Osteoblast (primary cell): ENCODE measurements around the gene KIF12. TPM values are rescaled to one million over a fixed set of nuclear protein-coding genes. Genes with fewer than 3 reads are reported as not detected.

ENCODE experiments used
- DNase-seq: peaks from one replicate; pipeline ENCODE4 v3.0.0; 2011; ENCODE audit warnings: low spot score, mixed read lengths; ENCODE audit not compliant: insufficient read length; ENCODE audit errors: missing footprints
- H2AFZ ChIP-seq: 2 replicates; pipeline ENCODE4 v1.6.0; 2011; ENCODE audit warnings: mild to moderate bottlenecking, low read length
- H3K27ac ChIP-seq: 2 replicates; pipeline ENCODE4 v1.5.1; 2011; ENCODE audit warnings: mild to moderate bottlenecking, low read depth, low read length, moderate library complexity
- H3K27me3 ChIP-seq: 2 replicates; pipeline ENCODE4 v1.6.0; 2012; ENCODE audit warnings: mild to moderate bottlenecking, control low read depth, inconsistent platforms, low read length, moderate library complexity; ENCODE audit not compliant: insufficient read depth
- H3K36me3 ChIP-seq: 2 replicates; pipeline ENCODE4 v1.5.1; 2011; ENCODE audit warnings: mild to moderate bottlenecking, low read length, control low read depth, moderate library complexity; ENCODE audit not compliant: insufficient read depth
- H3K4me1 ChIP-seq: 2 replicates; pipeline ENCODE4 v1.5.1; 2011; ENCODE audit warnings: mild to moderate bottlenecking, low read length, control low read depth, moderate library complexity; ENCODE audit not compliant: insufficient read depth
- H3K4me2 ChIP-seq: 2 replicates; pipeline ENCODE4 v1.6.0; 2011; ENCODE audit warnings: mild to moderate bottlenecking, low read length; ENCODE audit not compliant: insufficient read depth
- H3K4me3 ChIP-seq: fragments of 200-600 bp; sonication (generic); 3 replicates; pipeline ENCODE4 v1.5.1; 2012; ENCODE audit warnings: mild to moderate bottlenecking, low read length, inconsistent platforms; ENCODE audit not compliant: insufficient read depth
- H3K79me2 ChIP-seq: 2 replicates; pipeline ENCODE4 v1.6.0; 2012; ENCODE audit warnings: mild to moderate bottlenecking, low read length, control low read depth, inconsistent platforms; ENCODE audit not compliant: insufficient read depth
- H3K9me3 ChIP-seq: 2 replicates; pipeline ENCODE4 v1.5.1; 2011; ENCODE audit warnings: low read depth, low read length, control low read depth
- H4K20me1 ChIP-seq: 2 replicates; pipeline ENCODE4 v1.6.0; 2012; ENCODE audit warnings: mild to moderate bottlenecking, low read length, control low read depth; ENCODE audit not compliant: insufficient read depth
- total RNA-seq: library from RNA; depleted of rRNA; stranded (reverse); fragments of >200 nt; gene quantifications from 2 replicates; pipeline ENCODE4 v1.2.3, GENCODE V29; 2012
- TF ChIP-seq, protein P1 (sequence below): IDR thresholded peaks from 2 replicates; pipeline ENCODE4 v1.5.1; 2011; ENCODE audit warnings: mild to moderate bottlenecking, low read depth, low read length, moderate library complexity; ENCODE audit errors: extremely low read depth

The KIF12 gene
- total RNA-seq, 1 donor, result not detected

DNA sequence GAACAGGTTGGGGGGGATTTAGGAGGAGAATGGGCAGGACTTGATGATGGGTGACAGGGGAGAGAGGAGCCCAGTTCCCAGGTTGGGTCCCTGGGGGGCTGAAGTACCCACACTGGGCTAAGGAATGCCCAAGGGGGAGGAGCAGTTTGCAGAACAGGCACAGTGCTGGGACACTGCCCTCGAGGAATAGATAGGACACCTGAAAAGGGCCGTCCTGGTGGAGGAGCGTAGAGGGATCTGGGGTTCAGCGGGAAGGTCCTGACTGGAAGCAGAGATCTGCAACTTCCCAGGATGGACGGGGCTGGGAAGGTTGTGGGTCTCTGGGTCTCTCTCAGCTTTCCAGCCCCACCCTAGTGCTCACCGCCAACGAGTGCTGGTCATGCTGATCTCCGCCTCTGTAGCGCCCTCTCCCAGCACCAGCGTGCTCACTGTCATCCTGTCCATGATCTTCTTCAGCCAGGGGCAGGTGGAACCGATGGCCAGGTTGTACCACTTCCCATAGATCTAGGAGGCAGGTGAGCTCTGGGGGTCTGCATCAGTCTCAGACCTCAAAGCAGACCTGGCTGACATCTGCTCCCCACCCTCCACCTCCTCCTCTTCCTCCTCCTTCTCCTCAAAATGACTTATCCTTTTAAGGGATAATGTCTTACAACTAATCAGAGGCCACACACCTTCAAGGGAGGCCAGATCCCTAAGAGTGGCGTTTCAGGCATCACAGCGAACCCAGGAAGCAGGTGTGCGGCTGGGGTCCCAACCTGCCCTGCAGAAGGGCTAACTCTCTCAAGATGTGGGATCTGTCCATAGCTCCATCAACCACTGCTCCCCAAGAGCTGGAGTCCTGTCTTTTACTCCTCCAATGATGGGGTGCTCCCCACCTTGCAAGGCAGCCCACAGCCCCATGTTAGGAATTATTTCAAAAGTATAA lies 22.6 kb downstream of the KIF12 start:
- H3K79me2 ChIP-seq, result no peaks in the 10 kb centered on the region
- no peak overlapping the region for H2AFZ ChIP-seq
- peaks cover 35% of the 10 kb centered on the region for H3K27me3 ChIP-seq
- TF ChIP-seq, protein P1, sequence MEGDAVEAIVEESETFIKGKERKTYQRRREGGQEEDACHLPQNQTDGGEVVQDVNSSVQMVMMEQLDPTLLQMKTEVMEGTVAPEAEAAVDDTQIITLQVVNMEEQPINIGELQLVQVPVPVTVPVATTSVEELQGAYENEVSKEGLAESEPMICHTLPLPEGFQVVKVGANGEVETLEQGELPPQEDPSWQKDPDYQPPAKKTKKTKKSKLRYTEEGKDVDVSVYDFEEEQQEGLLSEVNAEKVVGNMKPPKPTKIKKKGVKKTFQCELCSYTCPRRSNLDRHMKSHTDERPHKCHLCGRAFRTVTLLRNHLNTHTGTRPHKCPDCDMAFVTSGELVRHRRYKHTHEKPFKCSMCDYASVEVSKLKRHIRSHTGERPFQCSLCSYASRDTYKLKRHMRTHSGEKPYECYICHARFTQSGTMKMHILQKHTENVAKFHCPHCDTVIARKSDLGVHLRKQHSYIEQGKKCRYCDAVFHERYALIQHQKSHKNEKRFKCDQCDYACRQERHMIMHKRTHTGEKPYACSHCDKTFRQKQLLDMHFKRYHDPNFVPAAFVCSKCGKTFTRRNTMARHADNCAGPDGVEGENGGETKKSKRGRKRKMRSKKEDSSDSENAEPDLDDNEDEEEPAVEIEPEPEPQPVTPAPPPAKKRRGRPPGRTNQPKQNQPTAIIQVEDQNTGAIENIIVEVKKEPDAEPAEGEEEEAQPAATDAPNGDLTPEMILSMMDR, result no peak
- no peak overlapping the region for H3K4me3 ChIP-seq
- no peaks in the 10 kb centered on the region for H3K36me3 ChIP-seq
- no peak overlapping the region for H3K4me2 ChIP-seq
- H3K9me3 ChIP-seq, result no peaks in the 10 kb centered on the region
- peak; percentile 32 for DNase-seq
- H3K27ac ChIP-seq, result no peak overlapping the region
- no peaks in the 10 kb centered on the region for H4K20me1 ChIP-seq
- no peaks in the 10 kb centered on the region for H3K4me1 ChIP-seq

DNA sequence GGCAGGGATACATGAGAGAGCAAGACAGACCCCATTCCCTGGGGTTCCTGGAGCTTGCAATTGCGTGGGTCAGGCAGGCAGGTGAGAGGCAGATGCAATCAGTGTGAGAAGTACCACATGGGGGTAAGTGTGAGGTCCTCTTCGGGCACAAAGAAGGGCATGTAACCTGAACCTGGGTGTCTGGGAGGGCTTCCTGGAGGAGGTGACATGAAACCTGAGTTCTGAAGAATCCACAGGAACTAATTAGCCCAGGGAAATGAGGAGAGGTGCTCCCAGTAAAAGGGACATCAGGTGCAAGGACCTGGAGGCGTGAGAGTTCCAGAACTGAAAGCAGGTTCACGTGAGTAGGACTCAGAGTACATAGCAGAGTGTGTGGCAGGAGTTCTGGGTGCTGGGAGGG lies 23.5 kb downstream of the KIF12 start:
- H3K36me3 ChIP-seq, result no peaks in the 10 kb centered on the region
- no peak overlapping the region for H3K27ac ChIP-seq
- no peaks in the 10 kb centered on the region for H3K4me1 ChIP-seq

DNA sequence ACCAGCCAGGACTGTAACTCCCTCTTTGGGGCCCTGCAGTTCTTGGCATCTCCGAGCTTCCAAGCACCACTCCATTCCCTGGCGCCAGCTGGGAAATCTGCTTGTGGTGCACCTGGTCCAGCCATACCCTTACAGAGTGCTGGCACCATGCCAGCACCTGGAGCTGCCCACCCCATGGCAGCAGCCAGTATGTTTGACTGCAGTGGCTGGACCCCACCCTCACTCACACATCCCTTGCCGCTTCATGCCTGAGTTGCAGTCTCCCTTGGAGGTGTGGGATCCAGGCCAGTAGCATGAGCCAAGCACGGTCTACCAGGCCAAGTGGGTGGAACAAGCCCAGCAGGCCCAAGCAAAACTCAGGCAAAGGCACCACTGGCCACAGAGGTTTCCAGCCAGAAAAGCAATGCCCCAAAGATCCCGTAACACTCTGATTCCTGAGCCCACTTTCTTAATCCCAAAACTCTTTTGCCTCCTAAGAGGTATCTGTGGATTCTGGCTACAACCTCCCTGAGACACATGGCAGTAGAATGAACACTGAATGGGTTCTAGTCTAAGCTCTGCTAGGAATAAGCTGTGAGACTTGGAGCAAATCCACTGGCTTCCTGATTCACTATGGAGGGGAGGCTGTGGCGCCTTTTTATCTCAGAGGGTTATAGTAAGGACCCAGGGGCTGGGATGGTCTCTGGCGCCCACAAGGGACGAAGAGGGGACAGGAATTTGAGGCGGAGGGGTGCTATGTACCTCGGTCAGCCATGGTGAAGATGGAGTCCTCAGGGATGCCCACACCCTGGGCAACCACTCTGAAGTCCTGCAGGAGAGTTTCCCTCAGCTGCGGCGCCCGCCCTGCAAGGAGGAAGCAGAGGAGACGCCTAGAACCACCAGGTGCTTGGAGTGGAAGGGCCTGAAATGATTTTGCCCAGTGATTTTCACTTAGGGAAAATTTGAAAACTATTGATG lies 26.6 kb downstream of the KIF12 start:
- peaks cover 34% of the 10 kb centered on the region for H3K27me3 ChIP-seq
- no peaks in the 10 kb centered on the region for H3K9me3 ChIP-seq
- TF ChIP-seq, protein P1, result no peak
- H3K4me2 ChIP-seq, result no peak overlapping the region
- no peaks in the 10 kb centered on the region for H4K20me1 ChIP-seq
- no peaks in the 10 kb centered on the region for H3K79me2 ChIP-seq
- peak overlapping the region; percentile 25 for H2AFZ ChIP-seq
- no peak overlapping the region for H3K4me3 ChIP-seq
- H3K27ac ChIP-seq, result no peak overlapping the region
- DNase-seq, result peak; percentile 55
- no peaks in the 10 kb centered on the region for H3K4me1 ChIP-seq
- no peaks in the 10 kb centered on the region for H3K36me3 ChIP-seq

More for the DNA sequence above, 23.5 kb downstream of the KIF12 start:
- Histone ChIP-seq H3K4me2 (no peak overlapping the region), H3K27me3 (peaks cover 35% of the 10 kb centered on the region), H4K20me1 (no peaks in the 10 kb centered on the region), H3K9me3 (no peaks in the 10 kb centered on the region), H3K4me3 (no peak overlapping the region), H2AFZ (no peak overlapping the region), H3K79me2 (no peaks in the 10 kb centered on the region)
- TF ChIP-seq, protein P1, result no peak
- DNase-seq, result peak; percentile 19
